Activated T-cell treated with anti-CD3 and anti-CD28 coated beads, Interleukin-2, amount 50 U/mL, for 24 hours (primary cell): ENCODE results near the gene OR51A7.
"Not testable (repeated sequence)": the region's sequence is repeated elsewhere in the genome, so short reads cannot be mapped to it uniquely, and the experiment has no call there.

Source experiments
- DNase-seq: peaks from one replicate; pipeline ENCODE4 v3.0.0-alpha.2; 2020
- H3K27ac Mint-ChIP-seq: 2 replicates; pipeline ENCODE4 v1.8.0; 2020; ENCODE audit warnings: mild to moderate bottlenecking, mixed read lengths
- H3K27me3 Mint-ChIP-seq: 2 replicates; pipeline ENCODE4 v1.8.0; 2020; ENCODE audit warnings: mixed read lengths
- H3K36me3 Mint-ChIP-seq: 2 replicates; pipeline ENCODE4 v1.8.0; 2020; ENCODE audit warnings: low read depth, mixed read lengths
- H3K4me1 Mint-ChIP-seq: 2 replicates; pipeline ENCODE4 v1.8.0; 2020; ENCODE audit warnings: low read depth, mixed read lengths
- H3K4me3 Mint-ChIP-seq: 2 replicates; pipeline ENCODE4 v1.8.0; 2020; ENCODE audit warnings: mild to moderate bottlenecking, moderate library complexity, mixed read lengths
- H3K9me3 Mint-ChIP-seq: 2 replicates; pipeline ENCODE4 v1.8.0; 2020; ENCODE audit warnings: mixed read lengths

OR51A7 gene

GRCh38 chr11:4919250-4919649, 15.7 kb downstream of the OR51A7 start, which contains the start of gene OR51G2:
TSS of gene OR51G2 (minus strand) at chr11:4919350. CDS start at chr11:4915663, 3,687 bp downstream.
- no peaks in the 10 kb centered on the region for H3K36me3 Mint-ChIP-seq
- DNase-seq, result no peak
- H3K9me3 Mint-ChIP-seq, result no peaks in the 10 kb centered on the region
- H3K27ac Mint-ChIP-seq, result no peak within 1 kb of the TSS
- H3K4me1 Mint-ChIP-seq, result no peaks in the 10 kb centered on the region
- peaks cover 7% of the 10 kb centered on the region for H3K27me3 Mint-ChIP-seq
- no peak within 1 kb of the TSS for H3K4me3 Mint-ChIP-seq

- Mint-ChIP-seq H3K4me1 (no peaks in the 10 kb centered on the region), H3K9me3 (no peaks in the 10 kb centered on the region), H3K36me3 (no peaks in the 10 kb centered on the region), H3K27ac (no peak overlapping the region), H3K4me3 (no peak overlapping the region), H3K27me3 (peaks cover 7% of the 10 kb centered on the region)
- DNase-seq, result no peak
These were observed 18.2 kb downstream of the OR51A7 start for GRCh38 chr11:4921796-4922195.

- no peaks in the 10 kb centered on the region for H3K36me3 Mint-ChIP-seq
- no peak overlapping the region for H3K4me3 Mint-ChIP-seq
These were observed 18.7 kb downstream of the OR51A7 start for GRCh38 chr11:4922304-4922703.

GRCh38 chr11:4924239-4924638, 20.7 kb downstream of the OR51A7 start, which contains the start of gene OR51G1:
TSS of gene OR51G1 (minus strand) at chr11:4924339. CDS start at chr11:4924339, 0 bp downstream.
- peaks cover 7% of the 10 kb centered on the region for H3K27me3 Mint-ChIP-seq
- H3K9me3 Mint-ChIP-seq, result no peaks in the 10 kb centered on the region
- H3K4me1 Mint-ChIP-seq, result no peaks in the 10 kb centered on the region
- H3K36me3 Mint-ChIP-seq, result no peaks in the 10 kb centered on the region
- H3K27ac Mint-ChIP-seq, result no peak within 1 kb of the TSS
- H3K4me3 Mint-ChIP-seq, result no peak within 1 kb of the TSS
- no peak for DNase-seq

More at GRCh38 chr11:4922304-4922703, 18.7 kb downstream of the OR51A7 start:
- no peaks in the 10 kb centered on the region for H3K9me3 Mint-ChIP-seq
- no peak for DNase-seq
- H3K4me1 Mint-ChIP-seq, result no peaks in the 10 kb centered on the region
- H3K27me3 Mint-ChIP-seq, result peaks cover 7% of the 10 kb centered on the region
- H3K27ac Mint-ChIP-seq, result no peak overlapping the region

- Mint-ChIP-seq H3K27ac (no peak overlapping the region), H3K4me3 (no peak overlapping the region), H3K4me1 (no peaks in the 10 kb centered on the region), H3K27me3 (peaks cover 7% of the 10 kb centered on the region), H3K36me3 (no peaks in the 10 kb centered on the region), H3K9me3 (no peaks in the 10 kb centered on the region)
- DNase-seq, result no peak
These were observed 23.0 kb downstream of the OR51A7 start for GRCh38 chr11:4926608-4927007.

GRCh38 chr11:4932751-4933150, 29.2 kb downstream of the OR51A7 start:
- Mint-ChIP-seq H3K4me1 (no peaks in the 10 kb centered on the region), H3K4me3 (no peak overlapping the region), H3K9me3 (peaks cover 4% of the 10 kb centered on the region), H3K27ac (no peak overlapping the region), H3K36me3 (no peaks in the 10 kb centered on the region), H3K27me3 (no peaks in the 10 kb centered on the region)
- DNase-seq, result no peak

- DNase-seq, result no peak
- no peaks in the 10 kb centered on the region for H3K36me3 Mint-ChIP-seq
- no peaks in the 10 kb centered on the region for H3K4me1 Mint-ChIP-seq
- H3K9me3 Mint-ChIP-seq, result peaks cover 4% of the 10 kb centered on the region
- no peak overlapping the region for H3K4me3 Mint-ChIP-seq
- no peaks in the 10 kb centered on the region for H3K27me3 Mint-ChIP-seq
- H3K27ac Mint-ChIP-seq, result no peak overlapping the region
These were observed 33.2 kb downstream of the OR51A7 start for GRCh38 chr11:4936745-4937144.

- Mint-ChIP-seq H3K27ac (no peak within 1 kb of the TSS), H3K9me3 (no peaks in the 10 kb centered on the region), H3K36me3 (no peaks in the 10 kb centered on the region), H3K4me1 (no peaks in the 10 kb centered on the region), H3K4me3 (no peak within 1 kb of the TSS), H3K27me3 (no peaks in the 10 kb centered on the region)
- no peak for DNase-seq
These were observed 43.9 kb downstream of the OR51A7 start, which contains the start of gene OR51A4 for GRCh38 chr11:4947505-4947904. TSS of gene OR51A4 (minus strand) at chr11:4947605. CDS start at chr11:4947100, 505 bp downstream.

GRCh38 chr11:4955613-4956012, 52.0 kb downstream of the OR51A7 start, which contains the start of gene OR51A2:
TSS of gene OR51A2 (minus strand) at chr11:4955713. CDS start at chr11:4955713, 0 bp downstream.
- not testable (repeated sequence) for H3K27me3 Mint-ChIP-seq, H3K4me3 Mint-ChIP-seq, H3K4me1 Mint-ChIP-seq, H3K9me3 Mint-ChIP-seq, DNase-seq, H3K36me3 Mint-ChIP-seq, H3K27ac Mint-ChIP-seq

GRCh38 chr11:4957396-4957795, 53.8 kb downstream of the OR51A7 start:
- no peaks in the 10 kb centered on the region for H3K9me3 Mint-ChIP-seq
- H3K36me3 Mint-ChIP-seq, result no peaks in the 10 kb centered on the region
- H3K27ac Mint-ChIP-seq, result no peak overlapping the region
- DNase-seq, result no peak
- H3K4me1 Mint-ChIP-seq, result no peaks in the 10 kb centered on the region
- no peak overlapping the region for H3K4me3 Mint-ChIP-seq
- H3K27me3 Mint-ChIP-seq, result no peaks in the 10 kb centered on the region
